HG03066 (cell line): ENCODE results near the gene ZCCHC24.
"Not testable (repeated sequence)": the region's sequence is repeated elsewhere in the genome, so short reads cannot be mapped to it uniquely, and the experiment has no call there.

Experiments used
- ATAC-seq: cut with Tn5 transposase; IDR thresholded peaks from one replicate; pipeline ENCODE4 v1.9.1; 2021; ENCODE audit warnings: low read depth; ENCODE audit not compliant: unreplicated experiment

The ZCCHC24 gene

GRCh38 chr10:79335470-79336235, 109.8 kb downstream of the ZCCHC24 start:
- no peak for ATAC-seq

- ATAC-seq, result no peak
Measured at GRCh38 chr10:79335094-79335469, 110.3 kb downstream of the ZCCHC24 start.

GRCh38 chr10:79334573-79334972, 110.9 kb downstream of the ZCCHC24 start:
- ATAC-seq, result no peak

- no peak for ATAC-seq
Measured at GRCh38 chr10:79333513-79333912, 111.9 kb downstream of the ZCCHC24 start.

- ATAC-seq, result not testable (repeated sequence)
Measured at GRCh38 chr10:79332610-79333315, 112.7 kb downstream of the ZCCHC24 start.
